Cortex of kidney (tissue), 1 donor: ENCODE measurements around the gene DCDC1.

ENCODE experiments used
- DNase-seq: peaks from one replicate; lab custom pipeline; 2025; lab: John Stamatoyannopoulos, UW

Gene DCDC1

DNA sequence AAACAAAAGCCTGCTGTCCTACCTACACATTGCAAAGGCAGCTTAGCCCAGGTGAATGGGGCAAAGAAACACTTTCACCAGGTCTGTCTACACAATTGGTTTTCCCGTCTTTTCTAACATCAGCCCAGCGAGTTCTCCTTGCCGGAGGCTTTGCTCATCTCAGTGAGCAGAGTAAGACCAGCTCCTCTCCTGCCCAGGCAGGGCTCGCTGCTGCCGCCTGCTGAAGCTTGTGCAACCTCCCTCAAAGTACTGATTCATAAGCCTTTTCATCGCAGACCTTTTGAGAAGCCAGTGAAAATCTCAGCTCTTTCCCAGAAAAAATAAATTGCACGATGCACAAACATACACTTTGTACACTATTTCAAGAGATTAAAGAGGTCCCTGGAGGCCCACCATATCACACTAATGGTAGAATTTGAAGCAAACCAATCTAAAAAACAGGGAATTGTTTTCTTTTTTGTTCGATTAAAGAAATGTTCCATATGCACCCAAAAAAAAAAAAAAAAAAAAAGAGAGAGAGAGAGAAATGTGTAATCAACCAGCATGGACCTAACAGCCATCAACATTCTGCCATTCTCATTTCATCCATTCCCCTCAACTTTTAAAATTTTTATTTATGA, 455.3 kb downstream of the DCDC1 start:
- DNase-seq = no peak

DNA sequence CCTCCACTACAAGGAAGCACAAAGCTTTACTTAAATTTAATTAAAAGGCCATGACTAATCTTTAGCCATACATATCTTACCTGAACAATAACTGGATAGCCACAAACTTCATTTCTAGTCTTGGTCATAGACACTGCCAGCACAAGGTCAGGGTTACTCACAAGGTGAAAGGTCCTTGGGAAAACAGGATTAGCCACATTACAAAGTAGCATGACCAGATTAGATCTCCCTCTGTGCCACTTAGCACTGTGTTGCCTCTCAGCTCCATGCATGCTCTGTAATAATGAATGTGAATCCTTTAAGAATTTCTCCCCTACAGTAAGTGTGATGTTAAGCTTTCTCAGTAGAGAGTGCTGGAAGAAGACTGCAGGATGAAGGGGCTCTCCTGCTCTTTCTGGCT, 458.3 kb downstream of the DCDC1 start:
- DNase-seq = no peak

DNA sequence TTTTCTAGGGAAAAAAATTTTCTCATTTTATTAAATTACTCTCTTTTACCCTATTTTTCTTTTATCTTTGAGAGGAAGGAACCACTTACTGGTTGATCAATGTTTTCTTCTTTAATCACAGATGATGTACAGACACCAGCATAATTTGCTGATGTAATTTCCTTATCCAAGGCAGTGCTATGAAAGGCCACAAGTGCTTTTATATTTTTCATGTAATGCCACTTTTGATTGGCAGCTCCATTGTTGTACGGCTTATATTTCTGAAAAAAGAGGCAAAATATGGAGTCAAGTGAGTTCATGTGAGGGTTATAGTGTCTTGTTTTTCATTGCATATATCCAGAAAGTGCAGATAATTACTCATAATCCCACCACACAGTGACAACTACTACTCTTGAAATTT, 460.7 kb downstream of the DCDC1 start:
- no peak for DNase-seq

DNA sequence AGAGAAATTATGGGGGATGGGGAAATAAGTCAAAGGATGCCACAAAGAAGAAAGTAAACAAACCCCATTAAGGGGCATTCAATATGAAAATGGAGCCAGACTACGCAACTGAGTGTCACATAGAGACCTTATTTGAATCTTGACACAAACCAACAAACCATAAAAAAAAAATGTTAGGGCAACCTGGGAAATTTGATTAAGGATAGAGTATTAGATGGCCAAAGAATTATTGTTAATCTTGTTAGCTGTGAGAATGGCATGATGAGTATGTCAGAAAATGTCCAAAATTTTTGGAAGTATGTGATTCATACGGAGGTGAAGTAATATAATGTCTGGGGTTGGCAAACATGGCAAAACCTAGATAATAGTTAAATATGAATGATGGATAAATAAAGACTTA, 461.3 kb downstream of the DCDC1 start:
- DNase-seq = no peak

DNA sequence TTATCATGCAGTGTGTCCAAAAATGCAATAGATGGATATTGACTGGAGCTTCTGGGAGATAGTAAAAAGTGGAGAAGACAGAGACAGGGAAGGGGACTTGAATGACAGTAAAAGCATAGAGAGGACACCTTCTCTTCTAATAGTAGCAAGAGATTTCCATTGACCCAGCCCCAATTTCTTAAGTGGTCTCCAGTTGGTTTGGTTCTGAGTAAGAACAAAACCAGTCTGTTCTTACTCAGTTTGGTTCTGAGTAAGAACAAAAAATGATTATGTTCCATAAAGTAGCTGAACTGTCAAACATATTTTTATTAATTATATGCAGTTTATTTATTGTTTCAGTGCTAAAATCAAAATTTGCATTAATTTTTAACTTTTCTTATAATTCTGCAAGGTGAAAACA, 466.6 kb downstream of the DCDC1 start:
- no peak for DNase-seq

DNA sequence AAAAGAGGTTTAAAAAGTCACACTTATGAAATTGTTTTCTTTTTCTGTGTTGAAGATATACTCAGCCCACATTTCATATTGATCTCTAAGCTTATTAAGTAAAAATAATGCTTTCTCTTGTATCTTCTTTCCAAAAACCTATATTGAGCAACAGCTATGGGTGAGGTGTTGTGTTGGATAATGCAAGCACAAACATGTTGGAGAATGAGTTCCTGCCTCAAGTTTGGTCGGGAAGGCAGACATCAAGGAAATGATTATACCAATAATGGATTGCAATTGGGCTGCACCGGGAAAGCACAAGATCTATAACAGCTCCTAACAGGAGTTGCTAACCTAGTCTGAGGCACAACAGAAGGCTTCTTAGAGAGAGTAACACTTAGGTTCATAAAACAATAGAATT, 474.5 kb downstream of the DCDC1 start:
- no peak for DNase-seq

DNA sequence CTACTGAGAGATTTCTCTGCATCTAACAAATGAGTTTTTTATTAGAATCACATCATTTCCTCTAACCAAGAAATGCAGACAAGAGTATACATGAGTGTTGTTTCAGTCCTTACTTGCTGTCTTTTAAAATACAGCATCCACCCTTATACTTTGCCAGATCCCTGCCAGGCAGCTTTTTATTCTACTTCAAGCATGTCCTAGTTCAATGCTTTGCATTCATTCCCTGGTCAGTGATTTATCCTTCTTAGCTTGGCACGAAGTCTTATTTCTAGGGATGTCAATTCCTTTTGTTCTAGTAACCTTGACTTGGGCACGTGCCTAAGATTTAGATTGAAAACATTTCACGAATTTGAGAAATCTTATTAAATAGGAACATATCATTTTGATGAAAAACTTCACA, 476.2 kb downstream of the DCDC1 start:
- DNase-seq = no peak

DNA sequence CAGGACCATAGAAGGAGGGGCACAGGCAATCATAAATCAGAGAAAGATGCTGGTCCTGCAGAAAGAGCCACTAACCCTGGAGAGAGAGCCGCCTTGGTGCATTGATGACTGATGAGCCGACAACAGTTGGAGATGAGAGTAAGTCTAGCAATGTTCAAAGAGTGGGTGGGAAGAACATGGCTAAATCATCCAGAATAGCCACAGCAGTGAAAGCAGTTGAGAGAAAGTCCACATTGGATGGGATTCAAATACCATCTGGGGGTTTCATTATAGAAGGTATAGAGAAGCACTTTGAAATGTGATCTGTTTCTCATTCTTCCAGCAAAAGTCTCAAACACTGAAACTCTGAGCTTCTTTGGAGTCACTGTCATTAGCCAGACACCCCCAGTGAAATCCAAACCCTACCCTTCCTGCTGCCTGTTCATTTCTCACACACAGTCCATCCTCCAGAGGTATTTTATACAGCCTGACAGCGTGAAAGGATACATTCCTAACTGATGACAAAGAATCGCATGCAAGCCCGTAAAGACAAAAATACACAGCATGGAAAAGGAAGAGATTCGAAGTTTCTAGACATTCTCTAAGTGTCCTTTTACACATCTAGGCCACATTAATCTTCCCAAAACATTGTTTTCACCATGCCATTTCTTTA, 480.3 kb downstream of the DCDC1 start:
- DNase-seq = no peak

DNA sequence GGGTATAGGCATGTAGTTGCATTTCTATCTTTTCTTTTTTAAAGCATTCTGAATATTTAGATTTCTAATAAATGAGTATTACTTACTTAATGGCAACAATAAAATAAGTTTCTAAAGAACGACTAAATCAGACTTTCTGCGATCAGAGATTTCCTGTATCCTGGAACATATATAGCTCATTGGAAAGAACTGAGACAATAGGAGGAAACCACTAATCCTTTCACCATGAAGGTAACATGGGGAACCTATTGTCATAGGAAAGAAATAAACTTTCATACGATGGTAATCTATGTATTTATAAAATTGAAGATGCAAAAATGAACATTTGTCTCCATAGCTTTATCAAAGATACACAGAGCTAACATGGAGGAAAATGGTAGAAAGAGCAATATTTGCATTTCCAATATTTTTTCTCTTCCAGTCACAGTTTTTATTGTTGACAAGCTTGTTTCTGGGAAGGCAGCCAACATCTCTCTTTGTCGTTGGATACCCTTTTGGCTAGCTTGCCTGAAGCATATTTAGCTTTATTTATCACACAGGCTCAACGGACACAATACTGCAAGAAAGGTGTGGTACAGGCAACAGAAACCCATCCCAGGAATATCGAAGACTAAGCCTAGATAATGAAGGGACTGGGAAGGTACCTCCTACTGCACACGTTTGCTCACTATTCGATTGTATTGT, 490.1 kb downstream of the DCDC1 start:
- no peak for DNase-seq

DNA sequence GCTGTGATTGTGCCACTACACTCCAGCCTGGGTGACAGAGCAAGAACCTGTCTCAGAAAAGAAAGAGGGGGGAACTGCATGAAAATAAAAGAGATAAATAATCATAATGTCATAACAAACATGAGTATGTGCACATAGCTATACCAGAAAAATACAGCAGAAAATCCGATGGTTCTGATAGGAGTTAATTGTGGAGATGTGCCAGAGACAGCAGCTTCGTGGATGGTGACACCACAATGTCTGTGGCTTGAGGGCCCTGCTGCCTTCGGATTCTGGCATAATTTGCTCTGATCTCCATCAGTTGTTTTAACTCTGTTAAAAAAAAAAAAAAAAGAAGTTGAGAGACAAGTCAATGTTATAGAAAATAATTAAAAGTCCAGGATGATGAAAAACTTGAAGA, 491.1 kb downstream of the DCDC1 start:
- DNase-seq = no peak

DNA sequence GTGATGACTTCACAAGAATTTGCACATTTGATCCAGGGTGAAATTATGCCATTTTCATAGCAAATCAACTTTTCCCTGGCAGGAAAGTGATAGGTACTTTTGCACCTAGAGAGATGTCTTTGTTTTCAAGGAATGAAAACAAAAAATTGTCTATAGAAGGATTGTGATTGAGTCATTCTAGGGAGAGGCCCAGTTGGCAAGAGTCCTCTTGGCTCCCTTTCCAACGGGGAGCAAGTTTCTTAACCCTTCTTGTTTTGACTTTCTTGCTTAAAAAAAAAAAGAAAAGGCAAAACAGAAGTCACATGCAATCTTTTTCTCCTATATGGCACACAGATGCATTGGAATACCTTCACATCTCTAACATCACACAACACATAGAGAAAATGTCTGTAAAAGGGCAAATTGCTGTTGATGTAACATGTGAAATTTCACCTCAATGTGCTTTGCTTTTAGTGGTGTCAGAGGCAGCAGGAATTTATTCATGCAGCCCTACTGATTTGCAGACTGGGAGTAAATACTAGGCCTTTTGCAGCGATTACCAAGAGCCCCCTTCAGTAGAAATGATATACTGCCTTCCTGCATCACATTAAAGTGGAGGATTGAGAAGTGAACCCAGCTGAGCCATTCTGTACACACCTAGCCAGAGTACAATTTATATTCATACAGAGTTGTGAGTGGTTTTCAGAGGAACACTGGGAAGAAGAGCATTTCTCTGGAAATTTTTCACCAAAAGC, 492.7 kb downstream of the DCDC1 start:
- no peak for DNase-seq

DNA sequence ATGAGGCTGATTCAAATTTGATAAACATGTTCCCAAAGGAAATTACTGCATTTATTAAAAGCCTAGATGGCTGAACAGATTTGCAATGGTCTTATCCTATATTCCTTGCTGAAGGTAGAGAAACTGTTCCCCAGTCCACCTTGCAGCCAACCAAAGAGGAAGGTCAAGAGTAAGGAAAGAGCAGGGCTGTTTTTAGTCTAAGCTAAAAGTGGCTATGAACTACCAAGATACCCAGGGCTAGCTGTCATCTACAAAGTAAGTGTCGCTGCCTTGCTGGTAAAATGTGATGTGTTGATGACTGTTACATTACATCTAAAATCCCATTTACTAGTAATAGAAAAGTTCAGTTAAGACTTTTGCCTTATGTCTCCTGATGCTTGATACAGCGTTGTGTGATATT, 493.3 kb downstream of the DCDC1 start:
- DNase-seq = no peak

DNA sequence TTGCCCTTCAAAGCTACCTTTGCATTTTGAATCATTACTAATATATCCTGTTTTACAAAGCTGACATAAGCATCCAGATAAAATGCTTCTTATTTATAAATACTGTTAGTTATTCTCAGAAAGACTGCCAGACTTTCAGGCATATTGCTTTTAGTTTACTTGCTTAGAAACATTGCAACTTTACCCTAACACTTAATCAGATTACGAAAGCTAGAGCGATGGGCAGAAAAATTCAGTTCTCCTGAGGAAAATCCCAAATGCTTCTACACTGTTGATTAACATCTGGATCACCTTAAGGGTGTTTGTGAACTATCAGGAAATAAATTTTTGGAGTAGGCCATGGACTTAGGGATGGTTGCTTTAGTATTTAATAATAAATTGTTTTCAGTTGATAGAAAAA, 493.7 kb downstream of the DCDC1 start:
- no peak for DNase-seq

DNA sequence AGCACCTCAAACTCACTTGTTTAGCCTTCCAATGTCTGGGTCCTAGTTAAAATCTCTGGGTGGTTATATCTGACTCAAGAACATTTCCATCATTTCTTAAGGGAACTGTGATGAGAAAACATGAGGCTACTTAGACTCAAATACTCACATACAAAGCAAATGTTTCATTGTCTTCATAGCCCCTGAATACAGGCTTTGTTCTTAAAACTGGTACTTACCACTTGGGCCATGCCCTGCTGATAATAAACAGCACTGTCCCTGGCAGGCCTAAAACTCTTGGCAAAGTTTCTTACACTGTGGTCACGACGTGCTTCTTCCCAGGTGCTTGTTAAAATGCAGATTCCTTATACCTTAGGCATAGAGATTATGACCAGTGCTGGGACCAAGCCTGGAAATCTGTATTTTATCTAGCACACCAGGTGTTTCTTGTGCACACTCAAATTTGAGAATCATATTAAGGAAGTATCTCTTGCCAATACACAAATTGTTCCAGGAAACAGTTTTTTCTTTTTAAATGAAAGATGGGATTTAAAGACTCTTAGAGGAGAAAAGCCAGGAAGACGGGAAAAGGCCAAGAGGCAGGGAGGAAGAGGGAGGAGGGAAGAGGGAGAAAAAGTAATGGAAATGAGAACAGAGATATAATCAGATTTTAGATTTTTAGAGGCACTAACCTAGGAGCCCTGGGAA, 495.5 kb downstream of the DCDC1 start:
- DNase-seq = no peak

DNA sequence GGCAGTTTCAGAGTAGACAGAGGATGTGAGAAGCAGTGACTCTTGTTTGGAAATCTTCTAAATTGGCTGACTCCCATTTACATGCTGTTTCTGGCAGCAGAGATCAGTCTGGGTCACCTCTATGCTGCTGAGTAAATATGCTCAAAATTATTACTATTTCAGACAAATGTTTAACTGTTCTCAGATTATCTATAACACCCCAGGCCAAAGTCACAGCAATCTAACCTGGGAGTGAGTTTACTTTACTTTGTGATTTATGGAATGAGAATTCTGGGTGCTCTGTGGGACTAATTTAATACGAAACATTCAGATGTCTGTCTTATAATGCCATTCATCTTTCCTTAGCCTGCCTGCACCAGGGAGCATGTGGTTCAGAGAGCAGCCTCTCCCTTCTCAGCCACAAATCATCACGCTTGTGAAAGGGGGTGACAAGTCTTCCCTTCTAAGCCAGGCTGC, 500.9 kb downstream of the DCDC1 start:
- no peak for DNase-seq

DNA sequence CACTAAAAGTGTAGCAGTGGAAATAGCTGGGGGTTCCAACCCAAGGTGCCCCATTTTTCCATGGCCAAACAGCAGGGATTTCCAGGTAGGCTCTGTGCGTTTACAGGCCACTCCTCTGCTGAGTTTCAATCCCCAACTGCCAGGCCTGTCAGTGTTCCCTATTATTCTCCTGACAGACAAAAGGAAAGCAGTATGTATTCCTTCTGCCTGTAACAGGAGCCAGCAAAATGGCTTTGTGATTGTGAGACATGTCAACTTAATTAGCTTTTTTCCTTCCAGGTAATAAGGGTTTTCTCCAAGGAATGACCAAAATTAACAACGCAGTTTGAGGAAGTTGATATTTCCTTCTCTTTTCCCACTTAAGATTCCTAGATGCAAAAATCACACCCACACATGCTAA, 506.3 kb downstream of the DCDC1 start:
- DNase-seq = no peak

DNA sequence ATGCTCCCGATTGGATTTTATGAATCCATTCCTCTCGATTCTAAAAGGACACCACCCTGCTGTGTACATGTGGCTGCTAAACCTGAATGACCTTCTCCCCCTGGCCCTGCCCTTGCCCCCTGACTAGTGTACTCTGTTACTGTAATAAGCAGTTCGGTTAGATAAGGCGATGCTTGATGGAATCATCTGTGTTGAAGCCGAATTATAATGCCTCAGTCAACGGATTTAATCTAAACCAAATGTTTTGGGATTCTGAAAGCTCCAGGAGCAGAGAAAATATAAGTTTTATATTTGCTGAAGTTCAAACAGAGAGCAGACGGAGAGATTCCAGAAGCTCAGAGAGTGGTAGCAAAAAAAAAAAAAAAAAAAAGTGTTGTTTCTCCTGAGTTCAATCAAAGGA, 508.0 kb downstream of the DCDC1 start:
- no peak for DNase-seq

DNA sequence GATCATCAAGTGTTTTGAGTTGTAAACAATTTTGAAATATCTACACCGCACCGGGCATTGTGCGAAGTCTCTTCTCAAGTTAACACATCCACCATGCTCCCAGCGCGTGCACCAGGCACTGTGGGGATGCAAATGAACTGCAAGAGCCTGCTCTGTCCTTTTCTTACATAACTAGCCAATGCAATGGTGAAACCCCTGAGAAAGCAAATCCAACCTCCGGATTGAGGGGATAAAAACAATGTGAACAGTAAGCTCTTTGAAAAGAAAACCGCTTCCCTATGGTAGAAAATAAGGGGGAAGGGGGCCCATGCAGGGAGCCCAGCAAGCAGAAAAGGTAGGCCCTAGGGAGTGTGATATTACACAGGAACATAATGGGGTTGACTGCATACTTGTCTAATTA, 508.5 kb downstream of the DCDC1 start:
- no peak for DNase-seq

DNA sequence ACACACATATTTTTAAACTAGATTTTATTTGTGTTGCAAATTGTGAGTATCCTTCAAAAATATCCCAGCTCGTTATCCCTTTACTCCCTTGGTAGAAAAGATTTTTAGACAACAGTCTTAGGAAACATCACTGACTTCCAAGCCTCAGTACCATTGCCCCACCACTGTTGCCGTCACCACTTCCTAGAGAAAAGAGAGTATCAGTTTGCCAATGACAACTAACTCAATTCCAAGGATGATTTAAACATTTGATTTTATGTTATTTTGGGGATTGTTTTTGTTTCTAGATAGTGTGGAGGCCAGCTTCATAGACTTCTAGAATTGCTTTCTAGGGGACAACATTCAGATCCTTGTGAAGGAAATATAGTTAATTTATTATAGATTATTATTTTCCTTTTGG, 509.4 kb downstream of the DCDC1 start:
- DNase-seq = no peak

DNA sequence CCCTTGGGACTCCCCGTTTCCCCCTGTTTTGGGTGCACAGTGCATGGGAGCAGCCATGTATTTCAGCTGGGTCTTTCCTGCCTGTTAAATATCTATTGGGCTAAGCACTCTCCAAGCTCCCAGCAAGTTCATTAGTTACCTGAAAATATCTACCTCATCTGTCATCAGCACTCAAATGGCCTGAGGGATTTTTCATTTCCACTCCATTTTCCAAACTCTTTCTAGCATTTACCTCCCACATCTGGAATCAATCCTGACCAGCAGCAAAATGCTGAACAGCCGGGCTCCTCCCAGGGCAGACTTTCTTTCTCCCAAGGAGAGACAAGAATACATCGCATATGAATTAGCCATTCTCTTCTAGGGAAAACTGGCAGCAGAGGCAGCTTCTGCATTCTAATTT, 509.9 kb downstream of the DCDC1 start:
- no peak for DNase-seq

DNA sequence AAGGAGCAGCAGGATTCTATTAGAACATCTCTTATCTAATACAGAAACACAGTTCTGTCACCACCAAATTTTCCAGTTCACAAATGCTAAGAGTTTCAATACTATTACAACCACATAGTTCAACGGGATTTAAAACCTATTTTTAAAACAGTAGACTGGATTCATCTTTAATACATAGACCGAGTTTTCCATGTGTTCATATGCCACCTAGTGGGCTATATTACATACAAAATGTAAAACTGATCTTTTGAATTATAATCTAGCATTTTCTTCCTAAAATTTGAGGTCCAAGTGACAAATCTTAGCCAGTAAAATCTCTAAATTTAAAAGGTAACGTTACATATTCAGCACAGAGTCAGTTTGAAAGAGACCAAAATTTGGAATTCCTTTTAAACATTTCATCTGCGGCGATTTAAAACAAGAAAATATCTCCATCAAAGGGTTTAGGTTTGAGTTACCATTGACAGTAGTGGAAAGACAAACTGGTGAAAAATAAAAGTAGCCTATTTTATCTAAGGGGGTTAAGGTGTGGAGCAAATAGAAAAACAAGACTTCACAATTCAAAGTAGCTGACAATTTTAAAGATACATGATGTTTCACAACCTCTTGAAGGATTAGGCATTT, 514.0 kb downstream of the DCDC1 start:
- no peak for DNase-seq

DNA sequence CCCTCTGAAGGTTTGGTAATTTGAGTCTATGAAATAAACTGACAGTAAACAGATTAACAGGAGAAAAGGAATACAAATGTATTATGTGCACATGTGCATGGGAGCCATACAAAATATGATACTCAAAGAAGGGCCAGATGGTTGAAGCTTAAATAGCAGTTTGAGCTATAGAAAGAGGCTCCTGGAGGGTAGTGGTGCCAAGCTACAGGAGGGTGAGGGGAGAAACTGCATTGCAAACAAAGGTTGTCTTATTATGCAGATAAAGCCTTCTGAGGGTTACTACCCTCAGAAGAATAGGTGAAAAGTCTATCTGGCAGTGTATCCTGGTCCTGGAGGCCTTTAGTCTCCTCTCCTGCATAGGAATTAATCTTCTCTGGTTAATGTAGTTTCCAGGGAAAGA, 516.1 kb downstream of the DCDC1 start:
- no peak for DNase-seq
